SU-DHL-6 (cell line): ENCODE data around the gene COLQ.

ENCODE experiments used
- H2AFZ ChIP-seq: fragments of 200-600 bp; sonication (generic); 2 replicates; pipeline ENCODE4 v1.6.1; 2014; ENCODE audit warnings: low read depth, mild to moderate bottlenecking, moderate library complexity, mixed read lengths, antibody characterized with exemption, low read length; ENCODE audit not compliant: severe bottlenecking
- H3F3A ChIP-seq: fragments of 200-600 bp; shearing (Covaris generic); 2 replicates; pipeline ENCODE4 v1.6.0; 2016; ENCODE audit warnings: antibody characterized with exemption, mild to moderate bottlenecking; ENCODE audit not compliant: insufficient read depth
- H3K27ac ChIP-seq: fragments of 200-600 bp; sonication (generic); 2 replicates; pipeline ENCODE4 v1.5.1; 2016; ENCODE audit warnings: low read depth, mild to moderate bottlenecking, low read length, moderate library complexity, mixed read lengths
- H3K27me3 ChIP-seq: fragments of 200-600 bp; sonication (generic), shearing (Covaris generic); 2 replicates; pipeline ENCODE4 v1.6.0; 2014; ENCODE audit warnings: mild to moderate bottlenecking, low read length
- H3K36me3 ChIP-seq: fragments of 200-600 bp; sonication (generic); 2 replicates; pipeline ENCODE4 v1.6.1; 2014; ENCODE audit warnings: mild to moderate bottlenecking, low read length, mixed read lengths
- H3K4me2 ChIP-seq: fragments of 300-600, 200-600 bp; shearing (Covaris generic), sonication (generic); 2 replicates; pipeline ENCODE4 v1.6.0; 2014; ENCODE audit warnings: low read length, low read depth, mild to moderate bottlenecking; ENCODE audit not compliant: poor library complexity, severe bottlenecking
- H3K4me3 ChIP-seq: fragments of 200-600 bp; sonication (generic); 2 replicates; pipeline ENCODE4 v1.5.1; 2014; ENCODE audit warnings: antibody characterized with exemption, low read length, mild to moderate bottlenecking, mixed read lengths; ENCODE audit not compliant: insufficient read depth, poor library complexity, severe bottlenecking
- H3K79me2 ChIP-seq: fragments of 200-600 bp; sonication (generic); 2 replicates; pipeline ENCODE4 v1.6.1; 2014; ENCODE audit warnings: mild to moderate bottlenecking, low read length, moderate library complexity; ENCODE audit not compliant: insufficient read depth
- H3K9ac ChIP-seq: fragments of 200-600 bp; sonication (generic); 2 replicates; pipeline ENCODE4 v1.7.0; 2014; ENCODE audit warnings: mild to moderate bottlenecking, low read length
- H3K9me2 ChIP-seq: fragments of 200-600 bp; sonication (generic); replicated peaks from 2 replicates; pipeline ENCODE4 v1.6.1; 2014; ENCODE audit warnings: low read length; ENCODE audit not compliant: insufficient read depth
- H3K9me3 ChIP-seq: fragments of 200-600 bp; sonication (generic); 2 replicates; pipeline ENCODE4 v1.6.1; 2014; ENCODE audit warnings: low read length, mixed read lengths; ENCODE audit not compliant: insufficient read depth
- H4K20me1 ChIP-seq: fragments of 200-600 bp; sonication (generic); 2 replicates; pipeline ENCODE4 v1.6.1; 2014; ENCODE audit warnings: low read depth, mild to moderate bottlenecking, antibody characterized with exemption, low read length, moderate library complexity, mixed read lengths
- EZH2phosphoT487 ChIP-seq: fragments of 200-600 bp; sonication (generic), shearing (Covaris generic); conservative IDR thresholded peaks from 2 replicates; pipeline ENCODE4 v1.6.1; 2018; ENCODE audit warnings: mild to moderate bottlenecking, antibody characterized with exemption, low read length, moderate library complexity, mixed read lengths
- TF ChIP-seq, protein P1 (sequence below): fragments of 200-600 bp; sonication (generic); IDR thresholded peaks from one replicate; pipeline ENCODE4 v1.5.1; 2017; ENCODE audit warnings: antibody characterized with exemption, mild to moderate bottlenecking, low read length, moderate library complexity; ENCODE audit not compliant: insufficient read depth, poor library complexity, severe bottlenecking

Gene COLQ

GRCh38 chr3:15409774-15410173, 111.7 kb downstream of the COLQ start:
- H3K9ac ChIP-seq, result no peak overlapping the region
- no peaks in the 10 kb centered on the region for H3F3A ChIP-seq
- no peak overlapping the region for H3K4me3 ChIP-seq
- peaks cover 6% of the 10 kb centered on the region; the same call in 1 of the 2 replicates for H3K36me3 ChIP-seq
- no peak overlapping the region for H3K27ac ChIP-seq
- H2AFZ ChIP-seq, result no peak overlapping the region
- H4K20me1 ChIP-seq, result no peaks in the 10 kb centered on the region
- no peaks in the 10 kb centered on the region for H3K79me2 ChIP-seq
- TF ChIP-seq EZH2phosphoT487, result no peak
- TF ChIP-seq, protein P1, sequence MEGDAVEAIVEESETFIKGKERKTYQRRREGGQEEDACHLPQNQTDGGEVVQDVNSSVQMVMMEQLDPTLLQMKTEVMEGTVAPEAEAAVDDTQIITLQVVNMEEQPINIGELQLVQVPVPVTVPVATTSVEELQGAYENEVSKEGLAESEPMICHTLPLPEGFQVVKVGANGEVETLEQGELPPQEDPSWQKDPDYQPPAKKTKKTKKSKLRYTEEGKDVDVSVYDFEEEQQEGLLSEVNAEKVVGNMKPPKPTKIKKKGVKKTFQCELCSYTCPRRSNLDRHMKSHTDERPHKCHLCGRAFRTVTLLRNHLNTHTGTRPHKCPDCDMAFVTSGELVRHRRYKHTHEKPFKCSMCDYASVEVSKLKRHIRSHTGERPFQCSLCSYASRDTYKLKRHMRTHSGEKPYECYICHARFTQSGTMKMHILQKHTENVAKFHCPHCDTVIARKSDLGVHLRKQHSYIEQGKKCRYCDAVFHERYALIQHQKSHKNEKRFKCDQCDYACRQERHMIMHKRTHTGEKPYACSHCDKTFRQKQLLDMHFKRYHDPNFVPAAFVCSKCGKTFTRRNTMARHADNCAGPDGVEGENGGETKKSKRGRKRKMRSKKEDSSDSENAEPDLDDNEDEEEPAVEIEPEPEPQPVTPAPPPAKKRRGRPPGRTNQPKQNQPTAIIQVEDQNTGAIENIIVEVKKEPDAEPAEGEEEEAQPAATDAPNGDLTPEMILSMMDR, result no peak
- no peak overlapping the region for H3K4me2 ChIP-seq
- H3K9me2 ChIP-seq, result no peaks in the 10 kb centered on the region
- no peaks in the 10 kb centered on the region for H3K27me3 ChIP-seq
- H3K9me3 ChIP-seq, result no peaks in the 10 kb centered on the region

DNA sequence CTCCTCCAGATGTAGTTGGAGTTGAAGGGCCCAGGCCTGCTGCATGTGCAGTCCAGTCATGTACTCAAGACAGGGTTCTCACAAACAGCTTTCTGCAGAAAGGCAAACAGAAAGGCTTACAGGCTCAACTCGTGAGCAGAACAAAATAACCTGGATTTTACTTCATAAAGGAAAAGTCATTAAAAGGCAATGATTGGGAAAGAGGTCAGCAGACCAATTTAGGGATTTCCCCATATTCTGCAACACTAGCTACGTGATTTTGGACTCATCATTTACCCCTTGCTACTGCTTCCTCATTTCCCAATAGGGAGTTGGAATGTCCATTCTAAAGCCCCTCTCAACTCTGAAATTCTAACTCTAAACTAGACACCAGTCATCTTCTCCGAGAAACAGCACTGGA, 112.3 kb downstream of the COLQ start:
- Histone ChIP-seq H3K9me3 (no peaks in the 10 kb centered on the region), H3K27me3 (no peaks in the 10 kb centered on the region), H3K9ac (no peak overlapping the region), H3K4me3 (no peak overlapping the region), H3K9me2 (no peaks in the 10 kb centered on the region), H4K20me1 (no peaks in the 10 kb centered on the region), H3K4me2 (no peak overlapping the region), H3F3A (no peaks in the 10 kb centered on the region), H3K27ac (no peak overlapping the region), H3K36me3 (peaks cover 6% of the 10 kb centered on the region; the same call in 1 of the 2 replicates), H3K79me2 (no peaks in the 10 kb centered on the region), H2AFZ (no peak overlapping the region)
- TF ChIP-seq, protein P1, result no peak
- no peak for TF ChIP-seq EZH2phosphoT487

GRCh38 chr3:15405448-15406050, 116.0 kb downstream of the COLQ start:
- no peaks in the 10 kb centered on the region for H4K20me1 ChIP-seq
- H3K9ac ChIP-seq, result no peak overlapping the region
- no peak overlapping the region for H2AFZ ChIP-seq
- no peaks in the 10 kb centered on the region for H3K27me3 ChIP-seq
- H3K36me3 ChIP-seq, result 0 out of 2 replicates have a peak, but pooled peaks cover 2% of the 10 kb centered on the region
- no peaks in the 10 kb centered on the region for H3K9me3 ChIP-seq
- H3F3A ChIP-seq, result no peaks in the 10 kb centered on the region
- TF ChIP-seq EZH2phosphoT487, result no peak
- TF ChIP-seq, protein P1, result peak; percentile 65
- no peak overlapping the region for H3K4me2 ChIP-seq
- H3K27ac ChIP-seq, result no peak overlapping the region
- H3K79me2 ChIP-seq, result no peaks in the 10 kb centered on the region
- H3K4me3 ChIP-seq, result no peak overlapping the region
- H3K9me2 ChIP-seq, result no peaks in the 10 kb centered on the region
